HL-60 (cell line): ENCODE measurements around the gene PCLO.
"Not testable (repeated sequence)": the region's sequence is repeated elsewhere in the genome, so short reads cannot be mapped to it uniquely, and the experiment has no call there.

Experiments
- DNase-seq, 2 experiments: peaks; one replicate each; pipeline ENCODE4 v3.0.0-alpha.2; 2010 to 2020; ENCODE audit warnings: low read depth in 1 of 2, low spot score in 1 of 2
- H3K27ac ChIP-seq: fragments of 250-450 bp; sonication (Bioruptor Pico); replicated peaks from 2 replicates; pipeline ENCODE4 v1.5.1; 2020; ENCODE audit warnings: mild to moderate bottlenecking, moderate library complexity
- H3K27me3 ChIP-seq: fragments of 250-450 bp; sonication (Bioruptor Pico); 2 replicates; pipeline ENCODE4 v1.5.1; 2021; ENCODE audit warnings: mild to moderate bottlenecking, moderate library complexity; ENCODE audit not compliant: insufficient read depth, poor library complexity, severe bottlenecking
- H3K4me3 ChIP-seq: replicated peaks from 2 replicates; pipeline ENCODE4 v1.5.1; 2011; ENCODE audit warnings: mild to moderate bottlenecking, control low read depth, low read length; ENCODE audit not compliant: insufficient read depth
- GABPA ChIP-seq: IDR thresholded peaks from 2 replicates; pipeline ENCODE4 v1.6.1; 2012; ENCODE audit warnings: low read depth
- POLR2AphosphoS5 ChIP-seq: IDR thresholded peaks from 2 replicates; pipeline ENCODE4 v1.6.1; 2012; ENCODE audit warnings: low read depth
- REST ChIP-seq: IDR thresholded peaks from 2 replicates; pipeline ENCODE4 v1.6.1; 2012; ENCODE audit warnings: low read depth; ENCODE audit not compliant: insufficient replicate concordance
- SPI1 ChIP-seq: IDR thresholded peaks from 2 replicates; pipeline ENCODE4 v1.6.1; 2012; ENCODE audit warnings: low read depth, mild to moderate bottlenecking, borderline replicate concordance
- TF ChIP-seq, protein P1 (sequence below): IDR thresholded peaks from one replicate; pipeline ENCODE4 v1.5.1; 2011; ENCODE audit warnings: low read length, control low read depth, inconsistent platforms; ENCODE audit not compliant: insufficient read depth

Gene PCLO

DNA sequence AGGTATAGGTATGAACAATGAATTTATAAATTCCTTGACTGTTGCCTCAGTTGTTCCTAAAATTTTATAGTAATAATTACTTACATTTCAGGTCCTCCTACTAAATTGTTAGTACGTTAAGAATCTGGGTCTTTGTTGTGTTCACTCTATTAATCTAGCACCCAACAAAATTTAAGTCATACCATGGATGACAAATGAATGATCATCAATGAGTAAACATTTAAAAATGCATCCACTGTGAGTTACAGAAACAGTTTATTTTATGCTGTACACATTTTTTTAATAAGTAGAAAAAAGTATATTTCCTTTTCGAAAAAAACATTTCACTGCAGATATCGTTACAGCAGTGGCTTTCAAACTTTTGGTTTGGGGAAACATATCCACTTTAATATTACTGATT lies 265.2 kb downstream of the PCLO start:
- TF ChIP-seq, protein P1, sequence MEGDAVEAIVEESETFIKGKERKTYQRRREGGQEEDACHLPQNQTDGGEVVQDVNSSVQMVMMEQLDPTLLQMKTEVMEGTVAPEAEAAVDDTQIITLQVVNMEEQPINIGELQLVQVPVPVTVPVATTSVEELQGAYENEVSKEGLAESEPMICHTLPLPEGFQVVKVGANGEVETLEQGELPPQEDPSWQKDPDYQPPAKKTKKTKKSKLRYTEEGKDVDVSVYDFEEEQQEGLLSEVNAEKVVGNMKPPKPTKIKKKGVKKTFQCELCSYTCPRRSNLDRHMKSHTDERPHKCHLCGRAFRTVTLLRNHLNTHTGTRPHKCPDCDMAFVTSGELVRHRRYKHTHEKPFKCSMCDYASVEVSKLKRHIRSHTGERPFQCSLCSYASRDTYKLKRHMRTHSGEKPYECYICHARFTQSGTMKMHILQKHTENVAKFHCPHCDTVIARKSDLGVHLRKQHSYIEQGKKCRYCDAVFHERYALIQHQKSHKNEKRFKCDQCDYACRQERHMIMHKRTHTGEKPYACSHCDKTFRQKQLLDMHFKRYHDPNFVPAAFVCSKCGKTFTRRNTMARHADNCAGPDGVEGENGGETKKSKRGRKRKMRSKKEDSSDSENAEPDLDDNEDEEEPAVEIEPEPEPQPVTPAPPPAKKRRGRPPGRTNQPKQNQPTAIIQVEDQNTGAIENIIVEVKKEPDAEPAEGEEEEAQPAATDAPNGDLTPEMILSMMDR, result no peak
- TF ChIP-seq GABPA (no peak), POLR2AphosphoS5 (no peak), REST (no peak), SPI1 (no peak)
- DNase-seq, result no peak
- Histone ChIP-seq H3K27ac (no peak overlapping the region), H3K4me3 (no peak overlapping the region), H3K27me3 (no peaks in the 10 kb centered on the region)

DNA sequence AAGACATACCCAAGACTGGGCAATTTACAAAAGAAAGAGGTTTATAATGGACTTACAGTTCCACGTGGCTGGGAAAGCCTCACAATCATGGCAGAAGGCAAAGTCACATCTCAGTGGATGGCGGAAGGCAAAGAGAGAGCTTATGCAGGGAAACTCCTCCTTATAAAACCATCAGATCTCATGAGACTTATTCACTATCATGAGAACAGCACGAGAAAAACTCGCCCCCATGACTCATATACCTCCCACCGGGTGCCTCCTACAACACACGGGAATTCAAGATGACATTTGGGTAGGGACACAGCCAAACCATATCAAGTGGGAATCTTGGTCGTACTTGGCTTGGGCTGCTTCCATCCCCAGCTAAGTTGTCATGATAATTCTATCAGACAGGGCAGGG lies 268.3 kb downstream of the PCLO start:
- not testable (repeated sequence) for H3K27me3 ChIP-seq, H3K4me3 ChIP-seq, DNase-seq, H3K27ac ChIP-seq

- no peak overlapping the region for H3K4me3 ChIP-seq
- H3K27ac ChIP-seq, result no peak overlapping the region
- DNase-seq, result no peak
- no peaks in the 10 kb centered on the region for H3K27me3 ChIP-seq
- no peak for TF ChIP-seq REST
- no peak for TF ChIP-seq POLR2AphosphoS5
- TF ChIP-seq, protein P1, result no peak
- no peak for TF ChIP-seq SPI1
These were observed 276.4 kb downstream of the PCLO start for GRCh38 chr7:82886324-82886723.

DNA sequence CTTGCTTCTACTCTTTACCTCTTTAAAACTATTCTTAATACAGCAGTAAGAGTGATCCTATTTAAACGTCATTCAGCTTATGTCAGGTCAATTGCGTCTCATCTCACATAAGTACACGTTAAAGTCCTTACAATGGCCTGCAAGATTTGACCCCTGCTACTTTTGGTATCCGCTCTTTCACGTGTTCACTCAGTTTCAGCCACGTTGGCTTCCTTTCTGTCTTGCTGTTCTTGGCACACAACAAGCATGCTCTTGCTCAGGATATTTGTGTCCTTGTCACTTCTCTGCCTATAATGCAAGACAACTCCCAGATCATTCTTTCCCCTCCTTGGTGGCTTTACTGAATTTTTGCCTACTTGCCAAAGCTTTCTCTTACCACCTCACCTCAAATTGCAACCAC lies 296.8 kb downstream of the PCLO start:
- Histone ChIP-seq H3K27ac (no peak overlapping the region), H3K27me3 (no peaks in the 10 kb centered on the region), H3K4me3 (no peak overlapping the region)
- no peak for DNase-seq
- TF ChIP-seq GABPA (no peak), SPI1 (no peak), REST (no peak), POLR2AphosphoS5 (no peak)
- TF ChIP-seq, protein P1, result no peak
